ACC112 (cell line): ENCODE results near the gene FUZ.

Source experiments
- H2AFZ ChIP-seq: fragments of 200-600 bp; sonication (generic); one replicate; pipeline ENCODE4 v1.6.0; 2017; ENCODE audit warnings: antibody characterized with exemption, low read length; ENCODE audit not compliant: unreplicated experiment
- H3K27ac ChIP-seq: fragments of 200-600 bp; sonication (generic); 2 replicates; pipeline ENCODE4 v1.5.1; 2014; ENCODE audit warnings: low read depth, mild to moderate bottlenecking, antibody characterized with exemption, low read length, moderate library complexity
- H3K27me3 ChIP-seq: fragments of 200-600 bp; sonication (generic); 2 replicates; pipeline ENCODE4 v1.6.1; 2014; ENCODE audit warnings: mild to moderate bottlenecking, antibody characterized with exemption, low read length, moderate library complexity, mixed read lengths; ENCODE audit not compliant: insufficient read depth
- H3K36me3 ChIP-seq: fragments of 200-600 bp; sonication (generic); 2 replicates; pipeline ENCODE4 v1.6.1; 2016; ENCODE audit warnings: mild to moderate bottlenecking, antibody characterized with exemption, low read length, moderate library complexity, mixed read lengths; ENCODE audit not compliant: insufficient read depth
- H3K4me1 ChIP-seq: fragments of 200-600 bp; sonication (generic); one replicate; pipeline ENCODE4 v1.6.1; 2016; ENCODE audit warnings: low read length, mixed read lengths; ENCODE audit not compliant: insufficient read depth, unreplicated experiment, control insufficient read depth
- H3K4me3 ChIP-seq: fragments of 200-600 bp; sonication (generic); 2 replicates; pipeline ENCODE4 v1.5.1; 2014; ENCODE audit warnings: mild to moderate bottlenecking, low read depth, low read length
- H3K79me2 ChIP-seq: fragments of 200-600 bp; sonication (generic); one replicate; pipeline ENCODE4 v1.6.0; 2016; ENCODE audit warnings: low read length; ENCODE audit not compliant: control insufficient read depth, unreplicated experiment, insufficient read depth

Gene FUZ

DNA sequence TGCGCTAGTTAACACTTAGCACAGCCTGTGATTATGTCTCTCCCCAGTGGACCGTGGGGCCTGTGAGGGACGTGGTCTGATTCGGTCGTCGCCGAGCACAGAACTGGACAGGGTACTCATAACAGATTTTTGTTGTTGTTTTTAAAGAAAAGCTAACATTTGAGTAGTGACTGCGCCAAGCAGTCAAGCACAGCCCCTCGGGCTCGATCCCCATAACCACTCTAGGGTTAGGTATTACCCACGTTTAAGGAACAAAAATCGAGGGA is 37.1 kb upstream of the FUZ start:
- Histone ChIP-seq H3K4me1 (peaks cover 18% of the 10 kb centered on the region), H3K36me3 (no peaks in the 10 kb centered on the region), H3K27ac (peak overlapping the region; percentile 97; the same call in 1 of the 2 replicates), H2AFZ (peak overlapping the region; percentile 14), H3K27me3 (no peaks in the 10 kb centered on the region), H3K79me2 (peaks cover 26% of the 10 kb centered on the region), H3K4me3 (peak overlapping the region; percentile 96)

GRCh38 chr19:49849433-49850220 is 36.5 kb upstream of the FUZ start:
- Histone ChIP-seq H3K27me3 (no peaks in the 10 kb centered on the region), H3K4me3 (peak overlapping the region; percentile 96), H3K36me3 (no peaks in the 10 kb centered on the region), H3K27ac (no peak overlapping the region), H3K79me2 (peaks cover 26% of the 10 kb centered on the region), H3K4me1 (peaks cover 18% of the 10 kb centered on the region), H2AFZ (no peak overlapping the region)

DNA sequence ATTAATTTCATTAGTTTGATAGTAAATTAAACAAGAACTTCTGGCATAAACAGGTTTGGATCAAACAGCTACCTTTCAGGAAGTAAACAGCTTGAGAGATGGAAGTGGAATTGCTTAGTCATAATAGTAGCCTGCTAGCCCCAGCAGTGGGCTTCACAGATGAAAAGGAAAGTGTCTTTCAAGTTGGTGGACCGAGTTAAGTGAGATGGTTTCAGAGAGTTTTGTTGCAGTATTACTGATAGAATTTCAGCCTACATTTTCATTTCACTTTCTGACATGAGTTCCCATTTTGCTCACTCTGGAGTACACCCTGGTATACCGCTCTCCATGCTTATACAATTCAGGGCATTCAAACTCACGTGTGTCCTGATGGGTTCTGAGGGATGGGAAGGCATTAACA is 35.8 kb upstream of the FUZ start:
- Histone ChIP-seq H3K27ac (no peak overlapping the region), H3K36me3 (no peaks in the 10 kb centered on the region), H3K79me2 (peaks cover 25% of the 10 kb centered on the region), H3K4me1 (peaks cover 18% of the 10 kb centered on the region), H3K27me3 (no peaks in the 10 kb centered on the region), H3K4me3 (no peak overlapping the region), H2AFZ (no peak overlapping the region)

GRCh38 chr19:49847731-49848696 is 34.9 kb upstream of the FUZ start:
- Histone ChIP-seq H3K4me3 (no peak overlapping the region), H2AFZ (no peak overlapping the region), H3K27ac (no peak overlapping the region), H3K4me1 (peaks cover 18% of the 10 kb centered on the region), H3K36me3 (no peaks in the 10 kb centered on the region), H3K79me2 (peaks cover 19% of the 10 kb centered on the region), H3K27me3 (no peaks in the 10 kb centered on the region)

GRCh38 chr19:49846408-49846807 is 33.3 kb upstream of the FUZ start:
- Histone ChIP-seq H3K4me3 (no peak overlapping the region), H2AFZ (no peak overlapping the region), H3K27me3 (no peaks in the 10 kb centered on the region), H3K36me3 (no peaks in the 10 kb centered on the region), H3K27ac (no peak overlapping the region), H3K4me1 (peaks cover 10% of the 10 kb centered on the region), H3K79me2 (peaks cover 5% of the 10 kb centered on the region)

DNA sequence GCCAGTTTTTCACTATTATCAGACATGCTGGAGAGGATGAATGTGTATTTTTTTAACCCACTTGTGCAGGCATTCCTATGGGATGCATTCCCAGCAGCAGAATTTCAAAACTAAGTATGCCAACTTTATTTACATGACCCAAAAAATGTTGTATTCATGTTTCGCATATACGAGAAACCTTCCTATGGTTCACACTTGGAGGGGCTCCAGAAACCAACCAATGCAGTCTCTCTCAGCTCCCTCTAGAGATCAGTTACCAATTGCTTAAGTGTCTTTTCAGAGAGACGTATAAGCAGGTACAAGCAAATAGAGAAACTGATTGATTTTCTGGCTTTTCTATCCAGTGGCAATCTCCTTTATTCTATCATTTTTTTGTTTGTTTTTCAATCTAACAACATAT is 32.3 kb upstream of the FUZ start:
- Histone ChIP-seq H2AFZ (no peak overlapping the region), H3K36me3 (no peaks in the 10 kb centered on the region), H3K27me3 (no peaks in the 10 kb centered on the region), H3K79me2 (peaks cover 5% of the 10 kb centered on the region), H3K4me3 (no peak overlapping the region), H3K4me1 (peaks cover 10% of the 10 kb centered on the region), H3K27ac (no peak overlapping the region)

GRCh38 chr19:49844138-49845095 is 31.3 kb upstream of the FUZ start:
- no peak overlapping the region for H2AFZ ChIP-seq
- H3K27ac ChIP-seq = no peak overlapping the region
- H3K79me2 ChIP-seq = no peaks in the 10 kb centered on the region
- no peak overlapping the region for H3K4me3 ChIP-seq
- H3K36me3 ChIP-seq = no peaks in the 10 kb centered on the region
- H3K4me1 ChIP-seq = peaks cover 10% of the 10 kb centered on the region
- no peaks in the 10 kb centered on the region for H3K27me3 ChIP-seq

- Histone ChIP-seq H3K4me1 (peaks cover 5% of the 10 kb centered on the region), H3K27me3 (no peaks in the 10 kb centered on the region), H3K4me3 (no peak overlapping the region), H2AFZ (no peak overlapping the region), H3K27ac (no peak overlapping the region), H3K79me2 (no peaks in the 10 kb centered on the region), H3K36me3 (no peaks in the 10 kb centered on the region)
Measured at GRCh38 chr19:49843265-49843664, 30.2 kb upstream of the FUZ start.

- no peaks in the 10 kb centered on the region for H3K4me1 ChIP-seq
- no peaks in the 10 kb centered on the region for H3K79me2 ChIP-seq
- no peaks in the 10 kb centered on the region for H3K36me3 ChIP-seq
- H3K27ac ChIP-seq = no peak overlapping the region
- no peaks in the 10 kb centered on the region for H3K27me3 ChIP-seq
- no peak overlapping the region for H2AFZ ChIP-seq
- no peak overlapping the region for H3K4me3 ChIP-seq
Measured at GRCh38 chr19:49840736-49841249, 27.7 kb upstream of the FUZ start.

DNA sequence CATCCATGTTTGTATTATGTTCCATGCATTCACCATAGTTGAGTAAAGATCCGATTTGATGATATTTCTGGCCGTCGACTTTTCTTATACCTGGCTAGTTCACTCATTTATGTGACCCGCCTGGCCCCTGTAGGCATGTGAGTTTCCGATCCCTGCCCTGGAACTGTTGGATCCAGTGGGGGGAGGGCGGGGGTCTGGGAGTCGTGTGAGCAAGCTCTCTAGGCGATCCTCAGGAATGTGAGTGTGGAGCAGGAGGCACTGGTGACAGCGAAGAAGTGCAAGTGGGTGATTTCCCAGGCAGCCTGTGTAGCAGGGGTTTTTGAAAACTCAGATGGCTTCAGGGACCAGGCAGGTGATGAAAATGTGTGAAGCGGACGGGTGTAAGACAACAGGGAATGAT is 27.2 kb upstream of the FUZ start:
- Histone ChIP-seq H3K4me3 (no peak overlapping the region), H3K27ac (no peak overlapping the region), H3K36me3 (no peaks in the 10 kb centered on the region), H3K79me2 (no peaks in the 10 kb centered on the region), H2AFZ (no peak overlapping the region), H3K4me1 (no peaks in the 10 kb centered on the region), H3K27me3 (no peaks in the 10 kb centered on the region)
